IMR-90 (cell line): ENCODE results near the gene PLCG2. TPM values are rescaled to one million over a fixed set of nuclear protein-coding genes. Genes with fewer than 3 reads are reported as not detected.

ENCODE experiments used
- ATAC-seq: fragments of 200-7000 bp; cut with Tn5 transposase; 2 replicates; pipeline ENCODE4 v1.9.1; 2020; ENCODE audit warnings: low read depth, mild to moderate bottlenecking, moderate library complexity
- BruUV-seq: library from RNA; stranded (reverse); fragments of 400-500 nt; replicated peaks from 2 replicates; lab custom pipeline; 2021; lab: Mats Ljungman, UMichigan
- CTCF ChIA-PET: fragments of 300-600 bp; formaldehyde crosslinking; extraction: SDS; loops from one replicate; lab custom pipeline; 2021; ENCODE audit warnings: antibody characterized with exemption; lab: Yijun Ruan, JAX
- POLR2A ChIA-PET: fragments of 300-600 bp; sonication (Branson Sonifier 250); formaldehyde crosslinking; loops from one replicate; lab custom pipeline; 2022; ENCODE audit warnings: antibody characterized with exemption; ENCODE audit not compliant: unreplicated experiment; lab: Charles Lee
- DNase-seq: peaks from one replicate; pipeline ENCODE4 v3.0.0; 2013
- H2AFZ ChIP-seq: replicated peaks from 2 replicates; pipeline ENCODE3; 2013; ENCODE audit warnings: low read length, mild to moderate bottlenecking; ENCODE audit not compliant: poor library complexity
- H2AK5ac ChIP-seq: 2 replicates; pipeline ENCODE4 v1.6.1; 2013; ENCODE audit warnings: low read depth, low read length, inconsistent platforms
- H2AK9ac ChIP-seq: replicated peaks from 2 replicates; pipeline ENCODE3; 2013; ENCODE audit warnings: mild to moderate bottlenecking, low read depth, low read length, moderate library complexity; ENCODE audit not compliant: poor library complexity
- H2BK120ac ChIP-seq: 2 replicates; pipeline ENCODE4 v1.6.1; 2013; ENCODE audit warnings: low read depth, low read length, inconsistent platforms
- H2BK15ac ChIP-seq: 3 replicates; pipeline ENCODE4 v1.6.1; 2013; ENCODE audit warnings: low read depth, low read length, inconsistent platforms
- H2BK20ac ChIP-seq: 2 replicates; pipeline ENCODE4 v1.6.1; 2013; ENCODE audit warnings: low read depth, mild to moderate bottlenecking, inconsistent platforms, low read length, moderate library complexity
- H2BK5ac ChIP-seq: 2 replicates; pipeline ENCODE4 v1.6.1; 2013; ENCODE audit warnings: mild to moderate bottlenecking, low read depth, low read length, inconsistent platforms; ENCODE audit not compliant: poor library complexity, severe bottlenecking
- H3K14ac ChIP-seq: replicated peaks from 2 replicates; pipeline ENCODE4 v1.6.1; 2013; ENCODE audit warnings: low read depth, low read length, inconsistent platforms
- H3K18ac ChIP-seq: 2 replicates; pipeline ENCODE4 v1.6.1; 2013; ENCODE audit warnings: low read depth, low read length, control low read depth
- H3K23ac ChIP-seq: 2 replicates; pipeline ENCODE4 v1.6.1; 2013; ENCODE audit warnings: low read depth, low read length, inconsistent platforms
- H3K27ac ChIP-seq: 2 replicates; pipeline ENCODE4 v1.5.1; 2013; ENCODE audit warnings: mild to moderate bottlenecking, control low read depth, low read length; ENCODE audit not compliant: insufficient read depth
- H3K27me3 ChIP-seq: 2 replicates; pipeline ENCODE4 v1.6.1; 2013; ENCODE audit warnings: low read length; ENCODE audit not compliant: control insufficient read depth, insufficient read depth
- H3K36me3 ChIP-seq: 2 replicates; pipeline ENCODE4 v1.6.1; 2013; ENCODE audit warnings: low read length, mixed read lengths; ENCODE audit not compliant: control insufficient read depth, insufficient read depth
- H3K4ac ChIP-seq: 2 replicates; pipeline ENCODE4 v1.6.1; 2013; ENCODE audit warnings: low read depth, low read length, inconsistent platforms
- H3K4me1 ChIP-seq: 2 replicates; pipeline ENCODE4 v1.6.1; 2013; ENCODE audit warnings: low read length, mixed read lengths; ENCODE audit not compliant: control insufficient read depth, insufficient read depth
- H3K4me2 ChIP-seq: 2 replicates; pipeline ENCODE4 v1.6.1; 2013; ENCODE audit warnings: low read depth, mild to moderate bottlenecking, control low read depth, low read length, moderate library complexity
- H3K4me3 ChIP-seq: 2 replicates; pipeline ENCODE4 v1.5.1; 2013; ENCODE audit warnings: low read depth, mild to moderate bottlenecking, control low read depth, low read length, moderate library complexity; ENCODE audit not compliant: insufficient read depth
- H3K56ac ChIP-seq: 2 replicates; pipeline ENCODE4 v1.6.1; 2013; ENCODE audit warnings: low read length, inconsistent platforms; ENCODE audit not compliant: insufficient read depth; ENCODE audit errors: extremely low read depth
- H3K79me1 ChIP-seq, 2 experiments: 2 replicates each; pipeline ENCODE4 v1.6.1; 2013; ENCODE audit warnings: low read length in 2 of 2, inconsistent platforms in 1 of 2, low read depth in 1 of 2
- H3K9ac ChIP-seq: 2 replicates; pipeline ENCODE4 v1.6.1; 2013; ENCODE audit warnings: low read depth, low read length, control low read depth
- H3K9me1 ChIP-seq: 2 replicates; pipeline ENCODE4 v1.6.1; 2013; ENCODE audit warnings: low read length, inconsistent platforms; ENCODE audit not compliant: insufficient read depth
- H3K9me3 ChIP-seq: 2 replicates; pipeline ENCODE4 v1.6.1; 2013; ENCODE audit warnings: low read length; ENCODE audit not compliant: control insufficient read depth, insufficient read depth
- H4K20me1 ChIP-seq: 2 replicates; pipeline ENCODE4 v1.6.1; 2013; ENCODE audit warnings: low read length, inconsistent platforms; ENCODE audit not compliant: insufficient read depth
- H4K5ac ChIP-seq: 2 replicates; pipeline ENCODE4 v1.6.1; 2013; ENCODE audit warnings: mild to moderate bottlenecking, low read depth, low read length, control low read depth
- H4K8ac ChIP-seq, 2 experiments: 2 replicates each; pipeline ENCODE4 v1.6.1; 2013; ENCODE audit warnings: low read depth in 2 of 2, low read length in 2 of 2, control low read depth in 1 of 2, inconsistent platforms in 1 of 2
- H4K91ac ChIP-seq: 2 replicates; pipeline ENCODE4 v1.6.1; 2013; ENCODE audit warnings: low read depth, low read length, inconsistent platforms; ENCODE audit not compliant: insufficient read depth
- BHLHE40 ChIP-seq: fragments of 150-350 bp; IDR thresholded peaks from 2 replicates; pipeline ENCODE4 v1.6.1; 2016; ENCODE audit warnings: mild to moderate bottlenecking, low read depth, low read length
- CHD1 ChIP-seq: IDR thresholded peaks from 2 replicates; pipeline ENCODE4 v1.6.1; 2012; ENCODE audit warnings: low read depth, low read length, improper control_type of control experiment
- MAZ ChIP-seq: IDR thresholded peaks from 2 replicates; pipeline ENCODE4 v1.6.1; 2012; ENCODE audit warnings: low read depth, mild to moderate bottlenecking, low read length, improper control_type of control experiment, moderate library complexity, borderline replicate concordance
- MXI1 ChIP-seq: IDR thresholded peaks from 2 replicates; pipeline ENCODE4 v1.6.1; 2012; ENCODE audit warnings: low read depth, mild to moderate bottlenecking, low read length, moderate library complexity, borderline replicate concordance
- POLR2A ChIP-seq: IDR thresholded peaks from 2 replicates; pipeline ENCODE4 v1.6.1; 2012; ENCODE audit warnings: mild to moderate bottlenecking, low read depth, low read length
- RAD21 ChIP-seq: IDR thresholded peaks from 2 replicates; pipeline ENCODE4 v1.6.1; 2012; ENCODE audit warnings: low read length, improper control_type of control experiment
- RFX5 ChIP-seq: IDR thresholded peaks from 2 replicates; pipeline ENCODE4 v1.8.0; 2012; ENCODE audit warnings: low read depth, mild to moderate bottlenecking, low read length, moderate library complexity
- USF2 ChIP-seq: fragments of 150-350 bp; IDR thresholded peaks from 2 replicates; pipeline ENCODE4 v1.6.1; 2017; ENCODE audit warnings: mild to moderate bottlenecking, antibody characterized with exemption, low read length, low read depth
- WGBS, 2 experiments: methylation state at CpG; one replicate each; pipeline versions ENCODE4 v1.1.5 to v1.1.7; 2013; ENCODE audit warnings: missing lambda C conversion rate in 2 of 2; ENCODE audit not compliant: insufficient read length in 1 of 2; ENCODE audit errors: extremely low coverage in 2 of 2; 5-methylcytosine and 5-hydroxymethylcytosine counted together
- dilution Hi-C: fragments of 300-500 bp; cut with HindIII; formaldehyde crosslinking; loops from one replicate; pipeline ENCODE4 v1.14.3; 2018; ENCODE audit warnings: low sequenced_read_pairs; ENCODE audit not compliant: unreplicated experiment
- in situ Hi-C: fragments of 300-500 bp; cut with MboI; formaldehyde crosslinking; loops from 3 replicates; pipeline ENCODE4 v1.14.3; 2019; ENCODE audit warnings: low sequenced_read_pairs, inconsistent platforms, mixed read lengths
- intact Hi-C: fragments of 100-400 bp; cut with micrococcal nuclease; formaldehyde crosslinking; loops from 2 replicates; pipeline ENCODE4 v1.10.0; 2022
- polyA plus RNA-seq, 3 experiments: library from polyadenylated mRNA; depleted of rRNA; stranded (reverse); fragments of >200 nt; gene quantifications; 2 replicates each; pipeline ENCODE4 v1.2.3, GENCODE V29; 2012; ENCODE audit warnings: low replicate concordance in 1 of 3
- total RNA-seq: library from RNA; depleted of rRNA; stranded (reverse); fragments of >200 nt; gene quantifications from 2 replicates; pipeline ENCODE4 v1.2.3, GENCODE V29; 2012

Gene PLCG2
- total and polyA plus RNA-seq, 2 of the 4 experiments (the other 2 are of a cell fraction) = 0.14 to 0.18 TPM

- H3K56ac ChIP-seq = no peak overlapping the region
- peaks cover 10% of the 10 kb centered on the region for H3K27me3 ChIP-seq
- ChIA-PET CTCF (no interaction called here), POLR2A (no interaction called here)
- H3K4me2 ChIP-seq = no peak overlapping the region
- no peaks in the 10 kb centered on the region; the same call in 1 of the 2 replicates for H3K4me1 ChIP-seq
- H3K23ac ChIP-seq = no peak overlapping the region
- BruUV-seq = no TSS peak
- no peak overlapping the region for H2AK5ac ChIP-seq
- no peak overlapping the region for H3K9ac ChIP-seq
- H3K14ac ChIP-seq = no peak overlapping the region
- H3K4me3 ChIP-seq = no peak overlapping the region
- no peak overlapping the region for H2BK20ac ChIP-seq
- no peaks in the 10 kb centered on the region for H3K79me1 ChIP-seq
- no peaks in the 10 kb centered on the region for H3K9me3 ChIP-seq
- WGBS, 2 experiments = 65% methylated on average over 4 of the region's 8 CpGs; no CpG with 5 or more reads in 1 of the 2 experiments
- no peak overlapping the region for H2AK9ac ChIP-seq
- dilution Hi-C loops = no loop called here
- in situ Hi-C loops = no loop called here
- no peaks in the 10 kb centered on the region for H3K9me1 ChIP-seq
- H4K91ac ChIP-seq = no peak overlapping the region
- no peak overlapping the region for H2BK120ac ChIP-seq
- H4K5ac ChIP-seq = no peak overlapping the region
- H2BK5ac ChIP-seq = no peak overlapping the region
- H2AFZ ChIP-seq = no peak overlapping the region
- H3K4ac ChIP-seq = no peak overlapping the region
- no peak overlapping the region for H2BK15ac ChIP-seq
- TF ChIP-seq BHLHE40 = no peak
- TF ChIP-seq RFX5 = no peak
- no peak for TF ChIP-seq RAD21
- TF ChIP-seq CHD1 = no peak
- TF ChIP-seq POLR2A = no peak
- TF ChIP-seq USF2 = no peak
- no peak for TF ChIP-seq MXI1
- TF ChIP-seq MAZ = no peak
- no peak for DNase-seq
- no peak overlapping the region for H4K8ac ChIP-seq
- no peak overlapping the region for H3K27ac ChIP-seq
- no peaks in the 10 kb centered on the region for H3K36me3 ChIP-seq
- H4K20me1 ChIP-seq = no peaks in the 10 kb centered on the region
- no peak for ATAC-seq
- intact Hi-C loops = no loop called here
- no peak overlapping the region for H3K18ac ChIP-seq
These were observed 145.9 kb downstream of the PLCG2 start for GRCh38 chr16:81925016-81925415.
